OCI-LY7 (cell line): ENCODE measurements around the gene SPRR1B. TPM values are rescaled to one million over a fixed set of nuclear protein-coding genes. Genes with fewer than 3 reads are reported as not detected.

Source experiments
- BruUV-seq: library from RNA; stranded (reverse); fragments of 400-500 nt; replicated peaks from 2 replicates; lab custom pipeline; 2021; lab: Mats Ljungman, UMichigan
- CTCF ChIA-PET: fragments of 300-600 bp; sonication (Branson Sonifier 250); formaldehyde crosslinking; loops from one replicate; lab custom pipeline; 2022; ENCODE audit warnings: antibody characterized with exemption; ENCODE audit not compliant: unreplicated experiment; lab: Charles Lee
- POLR2A ChIA-PET: fragments of 300-600 bp; sonication (Branson Sonifier 250); formaldehyde crosslinking; loops from one replicate; lab custom pipeline; 2022; ENCODE audit warnings: antibody characterized with exemption; lab: Charles Lee
- DNase-seq: peaks from one replicate; pipeline ENCODE4 v3.0.0-alpha.2; 2015; ENCODE audit warnings: low spot score
- H2AFZ ChIP-seq: fragments of 200-600 bp; sonication (generic), shearing (Covaris generic); 2 replicates; pipeline ENCODE4 v1.6.1; 2014; ENCODE audit warnings: mild to moderate bottlenecking, antibody characterized with exemption, low read length, moderate library complexity
- H3K27ac ChIP-seq: fragments of 200-600 bp; sonication (generic); 2 replicates; pipeline ENCODE4 v1.5.1; 2014; ENCODE audit warnings: mixed run types, low read depth, mild to moderate bottlenecking, moderate library complexity, low read length, inconsistent platforms; ENCODE audit not compliant: poor library complexity, severe bottlenecking
- H3K36me3 ChIP-seq: fragments of 200-600 bp; sonication (generic); 2 replicates; pipeline ENCODE4 v1.6.1; 2014; ENCODE audit warnings: mild to moderate bottlenecking, antibody characterized with exemption, low read length, moderate library complexity, mixed read lengths; ENCODE audit not compliant: insufficient read depth
- H3K4me1 ChIP-seq: fragments of 200-600 bp; sonication (generic); 2 replicates; pipeline ENCODE4 v1.5.1; 2014; ENCODE audit warnings: mild to moderate bottlenecking, low read length; ENCODE audit not compliant: insufficient read depth, poor library complexity, severe bottlenecking
- H3K4me2 ChIP-seq: fragments of 200-600 bp; sonication (generic); 2 replicates; pipeline ENCODE4 v1.6.1; 2014; ENCODE audit warnings: mild to moderate bottlenecking, low read length
- H3K4me3 ChIP-seq: fragments of 200-600 bp; sonication (generic); 2 replicates; pipeline ENCODE4 v1.5.1; 2014; ENCODE audit warnings: mild to moderate bottlenecking, low read depth, low read length; ENCODE audit not compliant: poor library complexity, severe bottlenecking
- H3K79me2 ChIP-seq: fragments of 200-600 bp; sonication (generic); 2 replicates; pipeline ENCODE4 v1.6.1; 2016; ENCODE audit warnings: low read depth, mild to moderate bottlenecking, low read length, moderate library complexity, mixed read lengths; ENCODE audit not compliant: insufficient read depth
- H3K9me2 ChIP-seq: fragments of 200-600 bp; sonication (generic); 2 replicates; pipeline ENCODE4 v1.6.1; 2016; ENCODE audit warnings: mild to moderate bottlenecking, low read length, mixed read lengths; ENCODE audit not compliant: insufficient read depth
- H3K9me3 ChIP-seq: fragments of 200-600 bp; sonication (generic); 2 replicates; pipeline ENCODE4 v1.6.1; 2014; ENCODE audit warnings: mild to moderate bottlenecking, mixed run types, low read length, mixed read lengths
- H4K20me1 ChIP-seq: fragments of 200-600 bp; sonication (generic); 2 replicates; pipeline ENCODE4 v1.6.1; 2014; ENCODE audit warnings: mild to moderate bottlenecking, antibody characterized with exemption, low read length, moderate library complexity, mixed read lengths; ENCODE audit not compliant: insufficient read depth
- CTCF ChIP-seq: fragments of 200-600 bp; sonication (generic); conservative IDR thresholded peaks from 2 replicates; pipeline ENCODE4 v1.5.1; 2014; ENCODE audit warnings: mild to moderate bottlenecking, antibody characterized with exemption, low read length, moderate library complexity, mixed read lengths
- EZH2phosphoT487 ChIP-seq: fragments of 200-600 bp; sonication (generic); IDR thresholded peaks from 2 replicates; pipeline ENCODE4 v1.6.1; 2018; ENCODE audit warnings: low read depth, borderline replicate concordance, mild to moderate bottlenecking, mixed run types, antibody characterized with exemption, low read length, moderate library complexity, mixed read lengths
- intact Hi-C: fragments of 100-400 bp; cut with micrococcal nuclease; formaldehyde crosslinking; loops from one replicate; pipeline ENCODE4 v1.10.0; 2022; ENCODE audit not compliant: unreplicated experiment
- total RNA-seq, 2 experiments: library from RNA; depleted of rRNA in 1 of 2; stranded (reverse); fragments of >200 nt in 1 of 2; shearing (Covaris generic) in 1 of 2; gene quantifications; 2 replicates each; pipeline ENCODE4 v1.2.3, GENCODE V29; 2014 to 2022

Gene SPRR1B
- total RNA-seq, 2 experiments from 2014 or later, result not detected

GRCh38 chr1:153057375-153057774 lies 26.4 kb downstream of the SPRR1B start, which contains the start of gene SPRR2A:
Gene SPRR2A (minus strand): TSS chr1:153057512. CDS start chr1:153056735, 777 bp downstream.
- Histone ChIP-seq H3K4me3 (no peak within 1 kb of the TSS), H2AFZ (no peak within 1 kb of the TSS), H3K36me3 (no peaks in the 10 kb centered on the region), H3K79me2 (no peaks in the 10 kb centered on the region), H3K9me3 (no peaks in the 10 kb centered on the region), H3K27ac (no peak within 1 kb of the TSS), H4K20me1 (no peaks in the 10 kb centered on the region), H3K4me2 (no peak within 1 kb of the TSS), H3K4me1 (peaks cover 5% of the 10 kb centered on the region), H3K9me2 (no peaks in the 10 kb centered on the region)
- DNase-seq, result peak; percentile 1
- TF ChIP-seq CTCF (no peak), EZH2phosphoT487 (no peak)
- CTCF ChIA-PET, result no interaction called here
- intact Hi-C loops, result no loop called here
- no TSS peak for BruUV-seq
- POLR2A ChIA-PET, result no interaction called here

GRCh38 chr1:153058154-153058553 lies 27.2 kb downstream of the SPRR1B start:
- no peaks in the 10 kb centered on the region for H3K79me2 ChIP-seq
- no peaks in the 10 kb centered on the region for H3K36me3 ChIP-seq
- H3K9me2 ChIP-seq, result no peaks in the 10 kb centered on the region
- H3K4me3 ChIP-seq, result no peak overlapping the region
- no peaks in the 10 kb centered on the region for H3K9me3 ChIP-seq
- TF ChIP-seq EZH2phosphoT487 (no peak), CTCF (peak; percentile 58)
- ChIA-PET CTCF (no interaction called here), POLR2A (no interaction called here)
- H3K27ac ChIP-seq, result no peak overlapping the region
- H4K20me1 ChIP-seq, result no peaks in the 10 kb centered on the region
- H2AFZ ChIP-seq, result no peak overlapping the region
- H3K4me2 ChIP-seq, result no peak overlapping the region
- DNase-seq, result no peak
- H3K4me1 ChIP-seq, result peaks cover 5% of the 10 kb centered on the region
- no TSS peak for BruUV-seq
- intact Hi-C loops, result no loop called here

- no peak for DNase-seq
- Histone ChIP-seq H3K9me2 (no peaks in the 10 kb centered on the region), H3K9me3 (no peaks in the 10 kb centered on the region), H3K4me3 (no peak overlapping the region), H3K36me3 (no peaks in the 10 kb centered on the region), H3K4me2 (no peak overlapping the region), H3K27ac (no peak overlapping the region), H3K4me1 (peaks cover 5% of the 10 kb centered on the region), H2AFZ (no peak overlapping the region), H4K20me1 (no peaks in the 10 kb centered on the region), H3K79me2 (no peaks in the 10 kb centered on the region)
- TF ChIP-seq EZH2phosphoT487, result no peak
- no peak for TF ChIP-seq CTCF
- intact Hi-C loops, result no loop called here
- ChIA-PET POLR2A (no interaction called here), CTCF (no interaction called here)
- BruUV-seq, result no TSS peak
Measured at GRCh38 chr1:153058826-153059784, 28.1 kb downstream of the SPRR1B start.
